ENCODE results near the gene DENND4B. TPM values are rescaled to one million over a fixed set of nuclear protein-coding genes. Genes with fewer than 3 reads are reported as not detected.

DENND4B gene
- total and polyA plus RNA-seq, 2 of the 4 experiments (the other 2 are of a cell fraction) = 1.8 to 25.2 TPM

GRCh38 chr1:153906396-153906795, 40.1 kb downstream of the DENND4B start:
- Histone ChIP-seq H3K27ac (ENCODE audit: insufficient read depth, low read length) (no peak overlapping the region), H3K4ac (ENCODE audit: low read depth, low read length) (no peak overlapping the region), H3K9me1 (ENCODE audit: insufficient read depth, low read length) (peaks cover 6% of the 10 kb centered on the region; the same call in 1 of the 2 replicates), H4K5ac (ENCODE audit: low read depth, low read length) (no peak overlapping the region), H3K18ac (ENCODE audit: low read depth, low read length) (no peak overlapping the region), H3K27me3 (ENCODE audit: control insufficient read depth, insufficient read depth, low read length) (no peaks in the 10 kb centered on the region), H3K9ac (ENCODE audit: low read depth, low read length) (no peak overlapping the region), H3K56ac (ENCODE audit: extremely low read depth, insufficient read depth, low read length) (no peak overlapping the region), H2BK120ac (ENCODE audit: low read depth, low read length) (no peak overlapping the region), H4K8ac (ENCODE audit: low read depth in 2 of 2, low read length in 2 of 2) (no peak overlapping the region), H2BK20ac (ENCODE audit: low read depth, low read length) (no peak overlapping the region), H3K4me2 (ENCODE audit: low read depth, low read length) (no peak overlapping the region), H3K14ac (replicated peaks; ENCODE audit: low read depth, low read length) (no peak overlapping the region), H3K4me3 (ENCODE audit: insufficient read depth, low read depth, low read length) (no peak overlapping the region), H4K20me1 (ENCODE audit: insufficient read depth, low read length) (peaks cover 39% of the 10 kb centered on the region), H3K79me1 (ENCODE audit: low read depth in 1 of 2, low read length in 2 of 2) (peaks cover 23 to 65% of the 10 kb centered on the region in 2 experiments), H2BK15ac (ENCODE audit: low read depth, low read length) (no peak overlapping the region), H3K36me3 (ENCODE audit: control insufficient read depth, insufficient read depth, low read length) (peaks cover 4% of the 10 kb centered on the region; the same call in 1 of the 2 replicates), H2AFZ (replicated peaks; ENCODE audit: low read length, poor library complexity) (no peak overlapping the region), H3K9me3 (ENCODE audit: control insufficient read depth, insufficient read depth, low read length) (no peaks in the 10 kb centered on the region), H2BK5ac (ENCODE audit: low read depth, low read length, poor library complexity, severe bottlenecking) (no peak overlapping the region), H4K91ac (ENCODE audit: insufficient read depth, low read depth, low read length) (no peak overlapping the region), H3K23ac (ENCODE audit: low read depth, low read length) (no peak overlapping the region), H2AK9ac (replicated peaks; ENCODE audit: low read depth, low read length, poor library complexity) (no peak overlapping the region), H3K4me1 (ENCODE audit: control insufficient read depth, insufficient read depth, low read length) (peaks cover 2% of the 10 kb centered on the region), H2AK5ac (ENCODE audit: low read depth, low read length) (no peak overlapping the region)
- dilution Hi-C loops (cut with HindIII; ENCODE audit: low sequenced_read_pairs, unreplicated experiment) = loop anchor here (25.0 kb wide), 1 partner anchor 94 kb away; no protein-coding TSS in a partner anchor
- CTCF ChIA-PET = no interaction called here
- no peak for ATAC-seq (ENCODE audit: low read depth)
- WGBS, 2 experiments (ENCODE audit: extremely low coverage in 2 of 2, insufficient read length in 1 of 2) = no CpG with 5 or more reads among the region's 1 CpG
- BruUV-seq (replicated peaks) = no TSS peak
- in situ Hi-C loops (cut with MboI; ENCODE audit: low sequenced_read_pairs) = no loop called here
- no peak for DNase-seq
- POLR2A ChIA-PET (ENCODE audit: unreplicated experiment) = interaction anchor here (0.6 kb wide), 1 partner anchor 20 kb away, joined by 4 read pairs; no protein-coding TSS in a partner anchor
- TF ChIP-seq CHD1 (IDR thresholded peaks at IDR 0.05; ENCODE audit: low read depth, low read length) = no peak
- TF ChIP-seq NFE2L2 (IDR thresholded peaks at IDR 0.05; ENCODE audit: low read depth, low read length) = no peak
- TF ChIP-seq MXI1 (IDR thresholded peaks at IDR 0.05; ENCODE audit: borderline replicate concordance, low read depth, low read length) = no peak
- TF ChIP-seq FOS (IDR thresholded peaks at IDR 0.05; ENCODE audit: low read depth, low read length) = no peak
- TF ChIP-seq RCOR1 (IDR thresholded peaks at IDR 0.05; ENCODE audit: insufficient replicate concordance, low read length) = no peak
- TF ChIP-seq SMC3 (IDR thresholded peaks at IDR 0.05; ENCODE audit: low read depth, low read length) = no peak
- TF ChIP-seq ELK1 (IDR thresholded peaks at IDR 0.05; ENCODE audit: borderline replicate concordance, low read depth, low read length) = no peak
- TF ChIP-seq RFX5 (IDR thresholded peaks at IDR 0.05; ENCODE audit: low read depth, low read length) = no peak
- TF ChIP-seq POLR2A (IDR thresholded peaks at IDR 0.05; ENCODE audit: low read depth, low read length) = no peak
- TF ChIP-seq MAZ (IDR thresholded peaks at IDR 0.05; ENCODE audit: borderline replicate concordance, low read depth, low read length) = no peak
- TF ChIP-seq, protein P1, sequence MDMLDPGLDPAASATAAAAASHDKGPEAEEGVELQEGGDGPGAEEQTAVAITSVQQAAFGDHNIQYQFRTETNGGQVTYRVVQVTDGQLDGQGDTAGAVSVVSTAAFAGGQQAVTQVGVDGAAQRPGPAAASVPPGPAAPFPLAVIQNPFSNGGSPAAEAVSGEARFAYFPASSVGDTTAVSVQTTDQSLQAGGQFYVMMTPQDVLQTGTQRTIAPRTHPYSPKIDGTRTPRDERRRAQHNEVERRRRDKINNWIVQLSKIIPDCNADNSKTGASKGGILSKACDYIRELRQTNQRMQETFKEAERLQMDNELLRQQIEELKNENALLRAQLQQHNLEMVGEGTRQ (IDR thresholded peaks at IDR 0.05; ENCODE audit: low read depth, low read length) = no peak
- TF ChIP-seq, protein P2, sequence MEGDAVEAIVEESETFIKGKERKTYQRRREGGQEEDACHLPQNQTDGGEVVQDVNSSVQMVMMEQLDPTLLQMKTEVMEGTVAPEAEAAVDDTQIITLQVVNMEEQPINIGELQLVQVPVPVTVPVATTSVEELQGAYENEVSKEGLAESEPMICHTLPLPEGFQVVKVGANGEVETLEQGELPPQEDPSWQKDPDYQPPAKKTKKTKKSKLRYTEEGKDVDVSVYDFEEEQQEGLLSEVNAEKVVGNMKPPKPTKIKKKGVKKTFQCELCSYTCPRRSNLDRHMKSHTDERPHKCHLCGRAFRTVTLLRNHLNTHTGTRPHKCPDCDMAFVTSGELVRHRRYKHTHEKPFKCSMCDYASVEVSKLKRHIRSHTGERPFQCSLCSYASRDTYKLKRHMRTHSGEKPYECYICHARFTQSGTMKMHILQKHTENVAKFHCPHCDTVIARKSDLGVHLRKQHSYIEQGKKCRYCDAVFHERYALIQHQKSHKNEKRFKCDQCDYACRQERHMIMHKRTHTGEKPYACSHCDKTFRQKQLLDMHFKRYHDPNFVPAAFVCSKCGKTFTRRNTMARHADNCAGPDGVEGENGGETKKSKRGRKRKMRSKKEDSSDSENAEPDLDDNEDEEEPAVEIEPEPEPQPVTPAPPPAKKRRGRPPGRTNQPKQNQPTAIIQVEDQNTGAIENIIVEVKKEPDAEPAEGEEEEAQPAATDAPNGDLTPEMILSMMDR (conservative IDR thresholded peaks at IDR 0.05; ENCODE audit: low read depth, low read length) = no peak
- no peak for TF ChIP-seq CEBPB (IDR thresholded peaks at IDR 0.05; ENCODE audit: low read depth, low read length)
- TF ChIP-seq RAD21 (IDR thresholded peaks at IDR 0.05; ENCODE audit: low read length) = no peak
- no peak for TF ChIP-seq MAFK (IDR thresholded peaks at IDR 0.05; ENCODE audit: low read depth, low read length)
- TF ChIP-seq BHLHE40 (IDR thresholded peaks at IDR 0.05; ENCODE audit: low read depth, low read length) = no peak
- intact Hi-C loops (cut with micrococcal nuclease) = no loop called here
